GM21825 (cell line): Measurements from ENCODE around the gene MIEF1.

ENCODE experiments used
- ATAC-seq: cut with Tn5 transposase; IDR thresholded peaks from one replicate; pipeline ENCODE4 v1.9.1; 2021; ENCODE audit warnings: mild to moderate bottlenecking, moderate library complexity; ENCODE audit not compliant: unreplicated experiment

The MIEF1 gene

DNA sequence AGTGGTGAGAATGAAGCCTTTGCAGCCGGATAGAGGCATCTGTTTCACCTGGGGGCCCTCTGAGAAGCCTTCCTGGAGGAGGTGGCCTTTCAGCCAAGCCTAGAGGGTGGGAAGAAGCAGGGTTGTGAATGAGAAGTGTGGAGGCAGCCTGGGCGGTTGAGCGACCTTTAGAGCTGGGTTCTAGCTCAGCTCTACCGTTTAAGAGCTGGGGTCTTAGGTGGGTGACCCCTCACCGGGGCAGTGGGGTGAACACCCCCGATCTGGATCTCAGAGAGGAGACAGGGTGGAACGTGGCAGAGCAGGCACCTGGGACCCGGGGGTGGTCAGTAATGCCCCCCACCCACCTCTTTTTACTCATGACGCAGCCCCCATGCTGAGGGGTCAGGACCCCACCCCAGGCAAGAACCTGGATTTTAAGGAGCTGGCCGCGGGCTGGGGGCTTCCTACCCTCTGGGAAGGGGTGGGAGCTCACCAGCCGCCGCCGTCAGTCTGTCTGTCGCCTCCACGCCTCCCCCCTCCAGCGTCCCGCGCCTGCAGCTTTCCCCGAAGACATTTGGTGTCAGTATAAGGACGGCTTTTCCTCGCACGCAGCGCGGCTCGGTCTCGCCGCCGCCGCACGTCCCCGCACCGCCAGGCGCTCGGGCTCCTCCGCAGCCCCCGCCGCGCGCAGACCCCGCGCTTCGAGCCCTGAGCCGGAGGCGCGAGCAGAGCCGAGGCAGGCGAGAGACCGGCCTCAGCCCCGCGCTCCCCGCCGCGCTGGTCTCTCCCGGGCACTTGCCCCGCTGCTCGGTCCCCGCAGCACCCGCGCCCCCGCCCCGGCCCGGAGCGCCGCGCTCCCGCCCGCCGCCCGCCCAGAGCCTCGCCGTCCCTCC, 55.1 kb downstream of the MIEF1 start:
- ATAC-seq, result no peak

GRCh38 chr22:39558254-39558727, 56.2 kb downstream of the MIEF1 start:
- ATAC-seq, result no peak

DNA sequence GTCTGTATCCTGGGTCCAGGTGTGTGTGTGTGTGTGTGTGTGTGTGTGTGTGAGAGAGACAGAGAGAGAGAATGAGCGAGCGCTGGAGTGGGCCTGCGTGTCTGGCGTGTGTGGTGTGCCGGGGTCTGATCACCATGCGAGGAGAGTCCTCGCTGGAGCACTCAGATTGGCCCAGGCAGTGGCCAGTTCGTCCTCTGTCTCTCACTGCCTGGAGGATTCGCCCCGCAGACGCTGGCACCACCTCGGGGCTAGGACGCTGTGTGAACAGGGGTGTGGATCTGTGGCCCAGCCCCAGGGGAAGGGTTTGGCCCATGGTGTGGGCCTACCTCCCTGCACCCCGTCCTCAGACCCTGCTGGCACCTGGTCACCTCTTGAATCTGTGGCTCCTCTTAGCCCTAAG, 56.9 kb downstream of the MIEF1 start:
- ATAC-seq, result no peak

GRCh38 chr22:39559456-39560105, 57.5 kb downstream of the MIEF1 start:
- no peak for ATAC-seq

GRCh38 chr22:39560127-39560526, 58.0 kb downstream of the MIEF1 start:
- no peak for ATAC-seq

DNA sequence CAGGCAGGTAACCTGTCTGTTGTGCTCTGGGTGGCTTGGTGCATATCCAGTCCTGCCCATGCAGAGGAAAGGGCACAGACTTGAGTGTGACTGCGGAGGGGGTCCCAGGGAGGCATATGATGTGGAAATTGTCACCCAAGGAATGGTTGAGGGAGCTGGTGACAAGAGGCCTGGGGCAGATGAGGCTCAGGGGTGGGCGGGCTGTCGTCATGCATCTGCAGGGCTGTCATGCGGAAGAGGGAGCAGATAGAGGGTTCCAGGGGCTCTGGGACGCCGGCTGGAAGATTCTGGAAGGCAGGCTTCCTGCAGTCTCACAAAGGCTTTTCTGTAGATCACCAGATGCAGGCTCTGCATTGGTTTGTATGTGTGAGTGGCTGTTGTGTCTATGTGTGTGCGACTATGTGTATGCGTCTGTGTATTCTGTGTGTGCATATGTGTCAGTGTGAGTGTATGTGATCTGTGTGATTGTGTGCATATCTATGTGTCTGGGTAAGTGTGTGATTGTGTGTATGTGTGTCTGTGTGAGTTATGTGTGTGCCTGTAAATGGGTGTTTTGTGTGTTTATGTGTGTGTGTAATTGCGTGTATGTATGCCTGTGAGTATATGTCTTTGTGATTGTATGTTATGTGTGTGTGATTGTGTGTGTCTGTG, 60.9 kb downstream of the MIEF1 start:
- ATAC-seq, result no peak

- ATAC-seq, result no peak
These were observed 61.7 kb downstream of the MIEF1 start for GRCh38 chr22:39563571-39564428.

DNA sequence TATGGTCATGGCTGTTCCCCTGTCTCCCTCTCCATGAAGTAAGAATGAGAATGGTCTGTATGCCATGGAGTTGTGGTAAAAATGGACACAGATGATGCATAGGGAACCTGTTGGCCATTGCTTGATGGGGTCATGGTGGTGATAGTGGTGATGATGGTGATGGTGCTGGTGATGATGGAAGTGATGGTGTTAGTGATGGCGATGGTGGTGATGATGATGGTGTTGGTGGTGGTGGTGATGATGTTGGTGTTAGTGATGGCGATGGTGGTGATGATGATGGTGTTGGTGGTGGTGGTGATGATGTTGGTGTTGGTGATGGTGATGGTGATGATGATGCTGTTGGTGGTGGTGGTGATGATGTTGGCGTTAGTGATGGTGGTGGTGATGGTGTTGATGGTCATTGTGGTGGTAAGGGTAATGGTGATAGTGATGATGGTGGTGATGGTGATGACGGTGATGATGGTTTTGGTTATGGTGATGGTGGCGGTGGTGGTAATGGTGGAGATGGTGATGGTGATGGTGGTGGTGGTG, 63.4 kb downstream of the MIEF1 start:
- no peak for ATAC-seq

- no peak for ATAC-seq
These were observed 65.3 kb downstream of the MIEF1 start for GRCh38 chr22:39567135-39567946.
